A549 (cell line): ENCODE measurements around the gene GRAPL. TPM values are rescaled to one million over a fixed set of nuclear protein-coding genes. Genes with fewer than 3 reads are reported as not detected.
"Not testable (repeated sequence)": the region's sequence is repeated elsewhere in the genome, so short reads cannot be mapped to it uniquely, and the experiment has no call there.

Source experiments
- ATAC-seq, 2 experiments: fragments of 200-7000 bp in 1 of 2; fragments of >200 bp in 1 of 2; cut with Nextera tagmentation in 1 of 2; cut with Tn5 transposase in 1 of 2; 3 replicates each; pipeline versions ENCODE4 v1.8.0 to v1.9.1; 2018 to 2020; ENCODE audit warnings: mild to moderate bottlenecking in 1 of 2, moderate library complexity in 1 of 2
- CTCF ChIA-PET: fragments of 300-600 bp; sonication (Branson Sonifier 250); formaldehyde crosslinking; extraction: SDS; loops from one replicate; lab custom pipeline; 2021; ENCODE audit warnings: antibody characterized with exemption, inconsistent platforms; lab: Yijun Ruan, JAX
- POLR2A ChIA-PET: fragments of 350-600 bp; formaldehyde crosslinking; extraction: SDS; loops from one replicate; lab custom pipeline; 2021; ENCODE audit warnings: antibody characterized with exemption, inconsistent platforms; lab: Yijun Ruan, JAX
- DNase-seq, 2 experiments: peaks; one replicate each; pipeline versions ENCODE4 v3.0.0 to v3.0.0-alpha.2; 2011 to 2016; ENCODE audit warnings: low read depth in 1 of 2, low spot score in 1 of 2
- FAIRE-seq: peaks from 2 replicates; lab custom pipeline; 2011; peaks lifted over from hg19 to GRCh38; lab: Jason Lieb, UNC
- H3K27ac ChIP-seq, 2 experiments: fragments of >200 bp; sonication (Bioruptor Twin); formaldehyde crosslinking; 3 replicates each; pipeline ENCODE4 v1.5.1; 2016 to 2017
- H3K4me1 ChIP-seq: fragments of >200 bp; sonication (Bioruptor Twin); formaldehyde crosslinking; 3 replicates; pipeline ENCODE4 v1.6.1; 2016
- H3K4me2 ChIP-seq: fragments of >200 bp; sonication (Bioruptor Twin); formaldehyde crosslinking; 3 replicates; pipeline ENCODE4 v1.6.1; 2016
- H3K4me3 ChIP-seq: fragments of >200 bp; sonication (Bioruptor Twin); formaldehyde crosslinking; 3 replicates; pipeline ENCODE4 v1.5.1; 2016
- H3K9me3 ChIP-seq: fragments of >200 bp; sonication (Bioruptor Twin); formaldehyde crosslinking; 3 replicates; pipeline ENCODE4 v1.6.1; 2016
- GATA3 ChIP-seq: IDR thresholded peaks from 2 replicates; pipeline ENCODE4 v1.6.1; 2012; ENCODE audit warnings: borderline replicate concordance
- WGBS: methylation state at CpG from one replicate; pipeline ENCODE4 v1.1.6; 2017; ENCODE audit errors: missing lambda C conversion rate; 5-methylcytosine and 5-hydroxymethylcytosine counted together
- polyA plus RNA-seq, 4 experiments: library from polyadenylated mRNA; depleted of rRNA in 3 of 4; stranded (reverse); fragments of >200 nt; fragmentation: RNase III in 1 of 4; extraction: RNeasy Plus Mini Kit Qiagen cat#74134 plus additional on column Dnase treatment in 1 of 4; gene quantifications; 2 replicates in 3 of 4; 3 replicates in 1 of 4; pipeline ENCODE4 v1.2.3, GENCODE V29; 2011 to 2017
- TF ChIP-seq, protein P1 (sequence below): IDR thresholded peaks from 2 replicates; pipeline ENCODE4 v1.6.1; 2012

GRAPL gene
- polyA plus RNA-seq, 2 of the 4 experiments (the other 2 are of a cell fraction), result 0.09 to 0.25 TPM

DNA sequence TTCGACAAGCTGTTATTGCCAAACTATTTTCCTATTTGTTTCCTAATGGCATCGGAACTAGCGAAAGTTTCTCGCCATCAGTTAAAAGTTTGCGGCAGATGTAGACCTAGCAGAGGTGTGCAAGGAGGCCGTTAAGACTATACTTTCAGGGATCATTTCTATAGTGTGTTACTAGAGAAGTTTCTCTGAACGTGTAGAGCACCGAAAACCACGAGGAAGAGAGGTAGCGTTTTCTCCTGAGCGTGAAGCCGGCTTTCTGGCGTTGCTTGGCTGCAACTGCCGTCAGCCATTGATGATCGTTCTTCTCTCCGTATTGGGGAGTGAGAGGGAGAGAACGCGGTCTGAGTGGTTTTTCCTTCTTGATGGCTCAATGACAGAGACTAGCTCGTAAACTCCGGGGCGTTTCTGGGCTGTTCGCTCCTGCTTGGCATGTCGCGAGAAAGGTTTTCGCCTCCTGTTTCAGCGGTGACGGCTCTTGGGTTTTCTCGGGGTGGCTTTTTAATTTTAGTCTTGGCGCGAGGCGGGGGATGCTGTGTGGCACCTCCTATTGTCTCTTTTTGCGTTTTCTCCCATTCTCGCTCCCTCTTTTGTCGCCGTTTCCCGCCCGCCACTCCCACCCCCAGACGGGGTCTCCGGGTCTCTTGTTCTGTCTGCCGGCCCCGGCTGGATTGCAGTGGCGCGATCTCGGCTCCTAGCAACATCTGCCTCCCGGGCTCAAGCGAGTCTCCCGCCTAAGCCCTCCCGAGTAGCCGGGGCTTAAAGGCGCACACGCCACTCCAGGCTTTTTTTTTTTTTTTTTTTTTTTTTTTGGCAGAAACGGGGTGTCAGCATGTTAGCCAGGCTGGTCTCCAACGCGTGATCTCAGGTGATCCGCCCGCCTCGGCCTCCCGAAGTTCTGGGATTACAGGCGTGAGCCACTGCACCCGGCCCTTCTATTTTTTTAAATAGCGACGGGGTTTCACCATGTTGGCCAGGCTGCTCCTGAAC lies 60.8 kb downstream of the GRAPL start (continued):
- TF ChIP-seq, protein P1, sequence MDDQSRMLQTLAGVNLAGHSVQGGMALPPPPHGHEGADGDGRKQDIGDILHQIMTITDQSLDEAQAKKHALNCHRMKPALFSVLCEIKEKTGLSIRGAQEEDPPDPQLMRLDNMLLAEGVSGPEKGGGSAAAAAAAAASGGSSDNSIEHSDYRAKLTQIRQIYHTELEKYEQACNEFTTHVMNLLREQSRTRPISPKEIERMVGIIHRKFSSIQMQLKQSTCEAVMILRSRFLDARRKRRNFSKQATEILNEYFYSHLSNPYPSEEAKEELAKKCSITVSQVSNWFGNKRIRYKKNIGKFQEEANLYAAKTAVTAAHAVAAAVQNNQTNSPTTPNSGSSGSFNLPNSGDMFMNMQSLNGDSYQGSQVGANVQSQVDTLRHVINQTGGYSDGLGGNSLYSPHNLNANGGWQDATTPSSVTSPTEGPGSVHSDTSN, result peak; percentile 82
- peak; percentile 55; the same call in 1 of the 2 replicates for TF ChIP-seq GATA3

GRCh38 chr17:19188870-19189708 lies 61.7 kb downstream of the GRAPL start:
- H3K4me1 ChIP-seq, H3K9me3 ChIP-seq, H3K4me2 ChIP-seq, H3K27ac ChIP-seq, DNase-seq, CTCF ChIA-PET, H3K4me3 ChIP-seq, FAIRE-seq, POLR2A ChIA-PET: not testable (repeated sequence)
- ATAC-seq, result peak; percentile 91 to 97
- WGBS, result no CpG with 5 or more reads among the region's 39 CpGs

DNA sequence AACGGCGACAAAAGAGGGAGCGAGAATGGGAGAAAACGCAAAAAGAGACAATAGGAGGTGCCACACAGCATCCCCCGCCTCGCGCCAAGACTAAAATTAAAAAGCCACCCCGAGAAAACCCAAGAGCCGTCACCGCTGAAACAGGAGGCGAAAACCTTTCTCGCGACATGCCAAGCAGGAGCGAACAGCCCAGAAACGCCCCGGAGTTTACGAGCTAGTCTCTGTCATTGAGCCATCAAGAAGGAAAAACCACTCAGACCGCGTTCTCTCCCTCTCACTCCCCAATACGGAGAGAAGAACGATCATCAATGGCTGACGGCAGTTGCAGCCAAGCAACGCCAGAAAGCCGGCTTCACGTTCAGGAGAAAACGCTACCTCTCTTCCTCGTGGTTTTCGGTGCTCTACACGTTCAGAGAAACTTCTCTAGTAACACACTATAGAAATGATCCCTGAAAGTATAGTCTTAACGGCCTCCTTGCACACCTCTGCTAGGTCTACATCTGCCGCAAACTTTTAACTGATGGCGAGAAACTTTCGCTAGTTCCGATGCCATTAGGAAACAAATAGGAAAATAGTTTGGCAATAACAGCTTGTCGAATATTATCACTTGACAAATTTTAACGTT lies 62.5 kb downstream of the GRAPL start:
- POLR2A ChIA-PET, FAIRE-seq: not testable (repeated sequence)

DNA sequence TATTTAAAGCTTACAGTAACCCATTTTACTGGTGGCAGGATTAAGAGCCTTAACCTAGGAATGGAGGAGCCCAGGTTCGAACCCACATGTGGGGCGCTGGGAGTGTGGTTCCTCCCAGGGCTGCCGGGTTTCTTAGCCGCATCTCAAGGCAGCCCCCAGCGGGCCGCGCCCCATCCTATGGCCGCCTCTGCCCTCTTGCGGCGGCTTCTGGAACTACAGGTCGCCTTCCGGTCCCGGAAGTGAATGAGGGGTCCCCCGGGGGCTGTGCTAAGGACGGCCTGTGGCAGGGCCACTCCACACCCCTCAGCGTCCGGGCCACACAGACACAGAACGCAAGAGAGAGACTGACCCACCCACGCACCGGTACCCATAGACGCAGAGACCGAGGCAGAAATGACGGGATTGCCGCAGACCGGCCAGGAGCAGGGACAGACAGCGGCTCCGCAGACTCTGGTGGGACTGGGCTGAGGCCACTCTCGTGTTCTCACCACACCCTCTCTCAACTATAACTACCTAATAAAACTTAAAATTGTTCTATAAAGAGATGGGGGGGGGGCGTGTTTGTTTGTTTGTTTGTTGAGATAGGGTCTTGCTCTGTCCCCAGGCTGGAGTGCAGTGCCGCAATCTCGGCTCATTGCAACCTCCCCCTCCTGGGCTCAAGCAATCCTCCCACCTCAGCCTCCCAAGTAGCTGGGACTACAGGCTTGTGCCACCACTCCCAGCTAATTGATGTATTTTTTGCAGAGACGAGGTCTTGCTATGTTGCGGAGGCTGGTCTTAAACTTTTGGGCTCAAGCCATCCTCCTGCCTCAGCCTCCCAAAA lies 69.2 kb downstream of the GRAPL start:
- H3K4me1 ChIP-seq, DNase-seq, FAIRE-seq, CTCF ChIA-PET, POLR2A ChIA-PET, H3K9me3 ChIP-seq: not testable (repeated sequence)
- peak overlapping the region; percentile 47 for H3K4me3 ChIP-seq
- WGBS, result 5% methylated on average over 14 of the region's 33 CpGs
- ATAC-seq, result peak; percentile 96
- H3K4me2 ChIP-seq, result peak overlapping the region; percentile 54; the same call in 1 of the 3 replicates
- peak overlapping the region; percentile 85 to 86 for H3K27ac ChIP-seq

More for the DNA sequence above, 62.5 kb downstream of the GRAPL start:
- H3K9me3 ChIP-seq, H3K4me3 ChIP-seq, H3K4me1 ChIP-seq, CTCF ChIA-PET, H3K4me2 ChIP-seq, DNase-seq, H3K27ac ChIP-seq: not testable (repeated sequence)
- peak; percentile 46 to 82 for ATAC-seq
- WGBS, result no CpG with 5 or more reads among the region's 36 CpGs

DNA sequence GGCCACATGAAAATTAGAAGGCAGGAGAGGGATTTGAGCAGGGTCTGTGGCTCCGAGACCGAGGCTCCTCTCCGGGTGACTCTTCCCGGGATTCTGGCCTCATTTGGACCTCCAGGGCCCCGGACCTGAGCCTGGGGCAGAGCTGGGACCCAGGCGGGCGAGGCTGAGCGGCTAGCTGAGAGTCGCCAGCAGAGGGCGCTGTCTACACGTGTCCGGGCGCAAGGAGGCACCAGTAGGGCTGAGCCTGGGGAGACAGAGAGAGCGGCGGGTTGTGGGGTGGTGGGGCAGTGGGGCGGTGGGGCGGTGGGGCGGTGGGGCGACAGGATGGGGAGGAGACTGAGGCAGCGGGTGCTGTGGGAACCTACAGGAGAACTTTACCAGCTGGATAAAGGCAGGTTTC lies 75.1 kb downstream of the GRAPL start:
- CTCF ChIA-PET, H3K4me1 ChIP-seq, H3K4me3 ChIP-seq, FAIRE-seq, POLR2A ChIA-PET, H3K9me3 ChIP-seq, H3K27ac ChIP-seq, DNase-seq, H3K4me2 ChIP-seq: not testable (repeated sequence)
- no CpG with 5 or more reads among the region's 20 CpGs for WGBS
- peak; percentile 93 to 98 for ATAC-seq

DNA sequence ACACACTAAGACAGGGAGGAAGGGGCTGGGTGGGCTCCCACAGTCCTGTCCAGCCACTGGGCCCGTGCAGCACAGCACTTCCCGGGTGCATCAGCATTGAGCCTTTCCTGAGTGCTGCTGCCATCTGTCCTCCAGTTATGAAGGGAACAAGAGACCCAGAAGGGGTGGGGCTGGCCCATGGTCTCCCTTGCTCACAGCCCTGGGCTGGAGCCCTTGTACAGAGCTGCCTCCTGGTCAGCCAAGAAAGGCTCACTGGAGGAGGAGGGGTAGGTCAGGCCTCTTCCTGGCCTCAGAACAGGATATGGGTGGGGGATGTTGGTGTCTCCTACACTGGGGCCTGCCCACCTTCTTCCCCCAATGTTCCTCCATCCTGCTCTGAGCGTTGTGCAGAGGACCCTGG lies 76.0 kb downstream of the GRAPL start:
- H3K4me1 ChIP-seq, H3K9me3 ChIP-seq, H3K4me2 ChIP-seq, H3K4me3 ChIP-seq, POLR2A ChIA-PET, H3K27ac ChIP-seq, FAIRE-seq, CTCF ChIA-PET, DNase-seq: not testable (repeated sequence)
- no CpG with 5 or more reads among the region's 3 CpGs for WGBS
- peak; percentile 55 to 57 for ATAC-seq

Other genes starting within 250 kb of the GRAPL start
- 0.26 and 0.28 TPM in 2 replicates for gene SLC5A10, start 175.4 kb upstream of the GRAPL start, polyA plus RNA-seq (2011; rRNA removed)
- 0.07 to 0.22 TPM (median 0.15 TPM) in 3 replicates for gene SLC5A10, start 175.4 kb upstream of the GRAPL start, polyA plus RNA-seq (2017; fragmentation: RNase III; extraction: RNeasy Plus Mini Kit Qiagen cat#74134 plus additional on column Dnase treatment)
- gene FAM83G, start 122.8 kb upstream of the GRAPL start, polyA plus RNA-seq (2011; rRNA removed), result 11.0 and 12.8 TPM in 2 replicates
- 19.8 to 22.0 TPM (median 20.5 TPM) in 3 replicates for gene FAM83G, start 122.8 kb upstream of the GRAPL start, polyA plus RNA-seq (2017; fragmentation: RNase III; extraction: RNeasy Plus Mini Kit Qiagen cat#74134 plus additional on column Dnase treatment)
- 0.19 and 0.25 TPM in 2 replicates for gene GRAP, start 80.6 kb upstream of the GRAPL start, polyA plus RNA-seq (2011; rRNA removed)
- gene GRAP, start 80.6 kb upstream of the GRAPL start, polyA plus RNA-seq (2017; fragmentation: RNase III; extraction: RNeasy Plus Mini Kit Qiagen cat#74134 plus additional on column Dnase treatment), result 0.17 to 0.31 TPM (median 0.19 TPM) in 3 replicates
- 32.7 and 33.8 TPM in 2 replicates for gene EPN2, start 109.8 kb downstream of the GRAPL start, polyA plus RNA-seq (2011; rRNA removed)
- 30.5 to 33.0 TPM (median 32.1 TPM) in 3 replicates for gene EPN2, start 109.8 kb downstream of the GRAPL start, polyA plus RNA-seq (2017; fragmentation: RNase III; extraction: RNeasy Plus Mini Kit Qiagen cat#74134 plus additional on column Dnase treatment)
- gene B9D1, start 235.1 kb downstream of the GRAPL start, polyA plus RNA-seq (2011; rRNA removed), result 60.6 and 65.6 TPM in 2 replicates
- gene B9D1, start 235.1 kb downstream of the GRAPL start, polyA plus RNA-seq (2017; fragmentation: RNase III; extraction: RNeasy Plus Mini Kit Qiagen cat#74134 plus additional on column Dnase treatment), result 47.6 to 59.4 TPM (median 48.2 TPM) in 3 replicates